HuH-7.5 (cell line): ENCODE results near the gene CD14.
"Not testable (repeated sequence)": the region's sequence is repeated elsewhere in the genome, so short reads cannot be mapped to it uniquely, and the experiment has no call there.

Experiments used
- DNase-seq: peaks from one replicate; pipeline ENCODE4 v3.0.0; 2011; ENCODE audit warnings: low spot score

The CD14 gene

DNA sequence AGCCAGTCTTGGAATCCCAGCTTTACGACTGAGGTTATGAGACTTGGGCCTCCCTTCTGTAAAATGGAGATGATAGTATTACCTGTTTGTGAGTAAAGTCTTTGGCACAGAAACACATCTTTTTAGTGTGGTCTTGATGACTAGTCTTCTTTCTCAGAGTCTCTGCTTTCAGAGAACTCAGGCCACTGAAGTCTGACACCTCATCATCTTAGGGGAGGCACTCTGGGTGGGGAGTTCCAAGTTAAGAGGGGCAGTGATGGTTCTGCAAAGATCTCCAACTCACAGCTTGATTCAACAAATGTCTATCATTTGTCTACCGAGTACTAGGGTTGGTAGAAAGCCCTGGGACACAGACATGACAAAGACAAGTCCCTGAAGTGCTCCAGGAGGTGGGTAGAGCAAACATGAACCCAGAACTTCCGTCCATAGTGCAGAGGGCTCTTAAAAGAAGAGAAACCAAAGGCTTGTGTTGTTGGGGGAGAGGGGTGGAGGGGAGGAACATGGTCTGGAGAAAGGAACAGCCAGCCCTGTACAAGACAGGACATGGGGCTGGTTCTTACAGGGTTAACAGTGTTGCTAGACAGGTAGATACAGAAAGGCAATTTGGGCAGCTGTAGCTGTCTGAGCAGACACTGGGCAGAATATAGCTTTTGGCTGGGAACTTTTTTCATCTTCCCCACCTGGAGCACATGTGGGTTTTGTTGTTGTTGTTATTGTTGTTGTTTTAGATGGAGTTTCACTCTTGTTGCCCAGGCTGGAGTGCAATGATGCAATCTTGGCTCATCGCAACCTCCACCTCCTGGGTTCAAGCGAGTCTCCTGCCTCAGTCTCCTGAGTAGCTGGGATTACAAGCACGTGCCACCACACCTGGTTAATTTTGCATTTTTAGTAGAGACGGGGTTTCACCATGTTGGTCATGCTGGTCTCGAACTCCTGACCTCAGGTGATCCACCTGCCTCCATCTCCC, 2.6 kb upstream of the CD14 start:
- no peak for DNase-seq

DNA sequence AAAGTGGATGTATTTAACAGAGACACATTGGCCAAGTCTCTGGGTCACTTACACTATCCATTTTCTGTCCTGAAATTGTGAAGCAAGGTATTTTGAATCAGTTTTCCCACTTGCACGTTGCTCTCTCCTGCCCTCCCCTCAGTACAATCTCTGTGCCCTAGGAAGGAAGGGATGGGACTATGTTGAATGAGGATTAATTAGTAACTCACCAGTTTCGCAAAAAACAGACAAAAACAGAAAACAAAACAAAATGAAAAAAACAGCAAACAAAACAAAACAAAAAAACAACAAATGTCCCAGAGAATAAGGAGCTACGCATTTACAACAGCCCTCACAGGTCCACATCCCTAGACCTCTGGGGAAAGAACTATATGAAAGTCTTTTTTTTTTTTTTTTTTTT, 1.1 kb upstream of the CD14 start:
- no peak for DNase-seq

DNA sequence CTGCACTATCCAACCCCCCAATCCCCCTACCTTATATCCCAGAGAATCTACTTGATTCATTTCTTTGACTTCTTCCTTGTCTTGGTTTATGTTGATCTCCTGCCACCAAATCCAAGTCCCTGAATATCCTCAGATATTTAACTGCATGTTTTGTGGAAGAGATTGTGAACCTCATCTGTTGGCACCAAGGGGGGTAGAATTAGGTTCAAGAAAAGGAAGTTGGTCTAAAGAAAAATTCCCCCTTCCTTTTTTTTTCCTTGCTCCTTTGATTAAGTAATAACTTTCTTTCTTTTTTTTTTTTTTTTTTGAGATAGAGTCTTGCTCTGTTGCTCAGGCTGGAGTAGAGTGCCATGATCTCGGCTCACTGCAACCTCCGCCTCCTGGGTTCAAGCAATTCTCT, 526 bp upstream of the CD14 start:
- no peak for DNase-seq

DNA sequence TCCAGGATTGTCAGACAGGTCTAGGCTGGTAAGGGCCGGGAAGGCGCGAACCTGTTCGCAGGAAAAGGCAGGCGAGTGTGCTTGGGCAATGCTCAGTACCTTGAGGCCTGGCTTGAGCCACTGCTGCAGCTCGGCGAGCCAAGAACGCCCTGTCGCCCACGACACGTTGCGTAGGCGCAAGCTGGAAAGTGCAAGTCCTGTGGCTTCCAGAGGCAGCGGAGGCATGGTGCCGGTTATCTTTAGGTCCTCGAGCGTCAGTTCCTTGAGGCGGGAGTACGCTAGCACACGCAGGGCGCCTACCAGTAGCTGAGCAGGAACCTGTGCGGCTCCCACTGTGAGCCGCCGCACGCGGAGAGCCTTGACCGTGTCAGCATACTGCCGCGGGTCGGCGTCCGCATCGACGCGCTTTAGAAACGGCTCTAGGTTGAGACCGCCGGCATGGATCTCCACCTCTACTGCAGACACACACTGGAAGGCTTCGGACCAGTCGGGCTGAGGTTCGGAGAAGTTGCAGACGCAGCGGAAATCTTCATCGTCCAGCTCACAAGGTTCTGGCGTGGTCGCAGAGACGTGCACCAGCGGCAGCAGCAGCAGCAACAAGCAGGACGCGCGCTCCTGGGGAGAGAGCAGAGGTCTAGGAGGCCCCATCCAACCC, 482 bp downstream of the CD14 start:
- no peak for DNase-seq

DNA sequence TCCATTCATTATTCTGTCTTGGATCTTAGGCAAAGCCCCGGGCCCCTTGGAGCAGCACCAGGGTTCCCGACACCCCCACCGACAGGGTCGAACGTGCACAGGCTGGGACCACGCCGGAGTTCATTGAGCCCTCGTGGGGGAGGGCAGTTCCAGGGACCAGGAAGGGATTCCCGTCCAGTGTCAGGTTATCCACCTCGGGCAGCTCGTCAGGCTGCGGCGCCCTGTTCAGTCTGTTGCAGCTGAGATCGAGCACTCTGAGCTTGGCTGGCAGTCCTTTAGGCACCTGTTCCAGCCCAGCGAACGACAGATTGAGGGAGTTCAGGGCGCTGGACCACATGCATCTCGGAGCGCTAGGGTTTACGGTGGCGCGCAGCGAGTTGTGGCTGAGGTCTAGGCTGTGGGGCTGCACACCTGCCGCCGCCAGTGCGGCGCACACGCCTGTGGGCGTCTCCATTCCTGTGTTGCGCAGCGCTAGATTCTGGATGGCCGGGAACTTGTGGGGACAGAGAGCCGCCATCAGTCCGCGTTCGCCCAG, 1.1 kb downstream of the CD14 start:
- DNase-seq = no peak

DNA sequence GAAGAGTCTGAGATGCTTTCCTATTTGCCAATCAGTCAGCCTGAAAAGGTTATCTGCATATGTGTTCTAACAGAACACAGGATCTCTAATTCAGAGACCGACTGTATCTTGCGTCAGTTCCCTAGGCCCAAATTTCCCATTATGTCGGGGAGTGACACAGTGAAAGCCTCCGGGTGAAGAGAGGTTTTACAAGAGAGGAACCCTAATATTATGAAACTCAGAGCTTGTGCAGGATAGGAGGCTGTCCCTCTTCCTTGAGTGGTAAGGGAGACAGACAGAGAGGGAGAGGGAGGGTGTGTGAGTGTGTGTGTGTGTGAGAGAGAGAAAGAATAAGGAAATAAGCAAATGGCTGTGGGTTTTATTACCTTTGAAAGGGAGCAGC, 1.9 kb downstream of the CD14 start:
- no peak for DNase-seq

DNA sequence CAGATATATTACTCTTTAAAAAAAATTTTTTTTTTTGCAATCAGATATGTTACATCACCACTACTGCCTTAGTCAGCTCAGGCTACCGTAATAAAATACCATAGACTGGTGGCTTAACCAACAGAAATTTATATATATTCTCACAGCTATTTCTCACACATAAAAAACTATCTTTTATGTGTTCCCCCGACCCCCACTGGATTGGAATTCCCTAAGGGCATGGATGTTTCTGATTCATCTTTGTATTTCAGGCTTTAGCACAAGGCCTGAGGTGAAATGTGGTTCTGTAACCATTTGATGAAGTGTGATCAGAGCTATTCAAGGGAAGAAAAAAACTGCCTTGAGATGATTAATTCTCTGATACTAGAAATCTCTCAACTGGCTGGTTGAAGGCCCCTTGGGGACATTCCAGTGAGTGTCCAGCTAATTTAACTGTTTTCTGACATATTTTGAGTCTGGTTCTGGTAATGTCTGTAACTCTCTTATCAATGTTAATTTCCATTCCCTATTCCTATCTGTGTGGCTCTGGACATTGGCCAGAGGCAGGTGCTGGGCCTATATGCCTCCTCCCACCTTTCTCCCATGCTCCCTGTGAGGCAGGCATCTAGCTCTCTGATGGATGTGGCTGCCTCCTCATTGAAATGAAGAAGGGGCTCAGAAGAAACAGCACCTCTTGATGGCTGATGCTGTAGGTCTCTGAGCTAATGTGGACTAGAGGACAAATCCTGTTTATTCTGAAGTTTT, 2.5 kb downstream of the CD14 start:
- no peak for DNase-seq

DNA sequence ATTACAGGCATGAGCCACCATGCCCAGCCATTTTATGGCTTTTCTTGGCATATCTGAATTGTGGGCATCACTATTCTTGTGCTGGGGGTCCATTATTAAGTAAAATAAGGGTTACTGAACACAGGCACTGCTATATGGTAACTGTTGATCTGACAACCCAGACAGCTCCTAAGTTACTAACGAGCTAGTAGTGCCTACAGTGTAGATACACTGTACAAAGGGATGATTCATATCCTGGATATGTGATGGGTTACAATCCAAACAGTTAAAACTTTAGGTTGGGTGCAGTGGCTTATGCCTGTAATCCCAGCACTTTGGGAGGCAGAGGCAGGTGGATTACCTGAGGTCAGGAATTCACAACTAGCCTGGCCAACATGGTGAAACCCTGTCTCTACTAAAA, 4.3 kb downstream of the CD14 start:
- no peak for DNase-seq

DNA sequence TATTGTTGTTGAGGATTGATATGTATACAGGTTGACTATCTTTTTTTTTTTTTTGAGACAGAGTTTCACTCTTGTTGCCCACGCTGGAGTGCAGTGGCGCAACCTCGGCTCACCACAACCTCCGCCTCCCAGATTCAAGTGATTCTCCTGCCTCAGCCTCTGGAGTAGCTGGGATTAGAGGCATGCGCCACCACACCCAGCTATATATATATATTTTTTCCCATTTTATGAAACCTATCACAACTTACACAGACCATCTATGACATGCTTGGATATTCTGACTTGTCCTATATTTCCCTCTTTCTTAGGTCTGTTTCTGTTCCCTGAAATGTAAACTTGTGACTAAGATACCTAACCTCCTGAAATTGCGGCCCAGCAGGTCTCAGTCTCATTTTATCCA, 5.0 kb downstream of the CD14 start:
- no peak for DNase-seq

DNA sequence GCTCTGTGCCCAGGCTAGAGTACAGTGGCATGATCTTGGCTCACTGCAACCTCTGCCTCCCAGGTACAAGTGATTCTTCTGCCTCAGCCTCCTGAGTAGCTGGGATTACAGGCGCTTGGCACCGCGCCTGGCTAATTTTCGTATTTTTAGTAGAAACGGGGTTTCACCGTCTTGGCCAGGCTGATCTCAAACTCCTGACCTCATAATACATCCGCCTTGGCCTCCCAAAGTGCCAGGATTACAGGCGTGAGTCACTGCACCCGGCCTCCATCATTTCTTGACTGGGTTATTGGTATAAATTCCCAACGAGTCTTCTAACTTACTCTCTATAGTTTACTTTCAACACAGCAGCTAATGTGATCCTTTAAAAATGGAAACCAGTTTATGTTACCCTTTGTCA, 8.1 kb downstream of the CD14 start:
- DNase-seq = not testable (repeated sequence)

DNA sequence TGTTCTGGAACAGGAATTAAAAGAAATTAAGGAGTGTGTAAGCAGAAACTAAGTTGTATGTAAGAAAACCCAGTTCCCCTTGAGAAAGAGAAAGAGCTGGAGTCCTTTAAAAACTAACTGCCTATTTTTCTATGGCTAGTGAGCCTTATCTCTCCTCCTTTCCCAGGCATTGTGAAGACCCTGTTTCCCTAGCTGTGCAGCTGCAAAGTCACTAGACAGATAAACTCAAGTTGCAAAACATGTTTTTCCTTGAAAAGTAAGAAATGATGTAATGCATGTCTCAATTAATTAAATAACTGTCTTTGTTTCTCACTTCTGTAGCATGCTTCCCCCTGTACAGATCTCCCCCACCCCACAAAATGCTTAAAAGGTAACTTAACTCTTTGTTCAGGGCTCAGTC, 9.9 kb downstream of the CD14 start:
- not testable (repeated sequence) for DNase-seq

DNA sequence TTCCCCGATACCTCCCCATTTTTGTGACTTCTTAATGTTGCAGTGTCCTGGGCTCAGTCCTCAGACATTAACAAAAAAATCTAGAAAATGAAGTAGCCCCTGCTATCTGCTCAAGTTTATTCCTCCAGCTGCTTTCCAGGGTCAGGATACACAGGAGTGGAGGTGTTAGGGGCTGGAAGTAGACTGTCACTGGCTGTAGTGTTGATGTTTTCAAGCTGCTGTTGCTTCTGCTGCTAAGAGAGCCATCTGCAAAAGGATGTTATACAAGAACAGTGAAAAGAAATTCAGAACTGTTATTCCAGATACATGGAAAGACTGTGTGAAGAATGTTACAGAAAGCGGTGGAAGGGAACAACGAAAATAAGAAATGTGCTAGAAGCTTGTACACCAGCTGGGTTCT, 10.7 kb downstream of the CD14 start:
- no peak for DNase-seq

DNA sequence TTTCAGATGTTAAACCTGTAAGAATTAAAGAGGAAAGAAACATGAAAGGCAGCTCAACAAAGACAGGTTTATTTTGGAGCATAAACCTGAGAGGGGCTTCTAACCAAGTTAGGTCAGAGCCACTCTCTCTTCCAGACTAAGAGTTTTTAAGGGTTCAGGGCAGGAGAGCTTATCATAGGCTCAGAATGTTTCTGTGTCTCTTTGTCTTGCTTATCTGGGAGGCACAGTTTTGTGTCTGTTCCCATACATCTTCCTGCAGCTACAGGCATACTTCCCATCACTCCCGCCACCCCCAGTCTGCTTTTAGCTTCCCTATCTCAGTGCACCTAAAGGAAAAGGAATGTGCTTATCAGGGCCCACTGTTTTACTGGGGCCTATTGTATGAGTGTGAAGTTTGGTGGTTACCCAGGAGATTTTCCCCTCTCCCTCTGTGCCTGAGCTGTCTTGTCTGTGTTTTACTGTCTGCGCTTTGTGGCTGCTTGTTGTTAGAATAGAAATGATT, 21.9 kb downstream of the CD14 start:
- no peak for DNase-seq

DNA sequence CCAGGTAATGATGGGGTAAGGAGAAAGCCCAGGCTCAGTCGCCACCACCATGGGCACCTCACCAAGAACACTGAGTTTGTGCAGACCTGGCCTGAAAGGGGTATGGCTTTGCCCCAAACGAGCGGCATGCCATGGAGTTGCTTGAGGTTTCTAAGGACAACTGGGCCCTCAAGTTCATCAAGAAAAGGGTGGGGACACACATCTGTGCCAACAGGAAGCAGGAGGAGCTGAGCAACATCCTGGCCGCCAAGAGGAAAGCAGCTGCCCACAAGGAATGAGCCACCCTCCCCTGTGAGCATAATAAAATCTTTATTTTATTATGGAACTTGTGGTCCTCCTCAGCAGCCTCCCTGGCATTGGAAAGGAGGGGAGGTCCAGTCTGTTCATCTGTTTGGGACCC, 23.8 kb downstream of the CD14 start:
- DNase-seq = no peak

DNA sequence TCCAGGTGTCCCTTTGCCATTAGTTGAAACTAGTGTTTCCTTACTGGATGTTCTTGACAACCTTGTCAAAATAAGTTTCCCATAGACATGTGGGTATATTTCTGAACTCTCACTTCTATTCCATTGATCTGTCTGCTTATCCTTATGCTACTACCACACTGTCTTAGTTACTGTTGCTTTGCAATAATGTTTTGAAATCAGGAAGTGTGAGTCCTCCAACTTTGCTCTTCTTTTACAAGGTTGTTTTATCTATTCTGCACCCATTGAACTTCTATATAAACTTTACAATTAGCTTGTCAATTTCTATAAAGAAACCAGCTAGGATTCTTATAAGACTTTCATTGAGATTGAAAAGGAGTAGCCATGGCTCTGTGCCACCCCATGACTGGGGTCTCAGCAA, 24.3 kb downstream of the CD14 start:
- DNase-seq = no peak

DNA sequence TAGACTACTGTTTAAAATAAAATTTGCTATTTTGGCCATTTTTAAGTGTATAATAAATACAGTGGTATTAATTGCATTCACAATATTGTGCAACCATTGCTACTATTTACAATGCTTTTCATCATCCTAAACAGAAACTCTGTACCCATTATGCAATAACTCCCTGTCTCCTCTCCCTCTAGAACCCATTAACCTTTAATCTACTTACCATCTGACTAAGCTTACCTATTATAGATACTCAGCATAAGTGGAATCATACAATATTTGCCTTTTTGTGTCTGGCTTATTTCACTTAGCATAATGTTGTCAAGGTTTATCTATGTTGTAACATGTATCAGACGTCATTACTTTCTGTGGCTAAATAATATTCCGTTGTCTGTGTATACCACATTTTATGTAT, 25.9 kb downstream of the CD14 start:
- peak; percentile 15 for DNase-seq

DNA sequence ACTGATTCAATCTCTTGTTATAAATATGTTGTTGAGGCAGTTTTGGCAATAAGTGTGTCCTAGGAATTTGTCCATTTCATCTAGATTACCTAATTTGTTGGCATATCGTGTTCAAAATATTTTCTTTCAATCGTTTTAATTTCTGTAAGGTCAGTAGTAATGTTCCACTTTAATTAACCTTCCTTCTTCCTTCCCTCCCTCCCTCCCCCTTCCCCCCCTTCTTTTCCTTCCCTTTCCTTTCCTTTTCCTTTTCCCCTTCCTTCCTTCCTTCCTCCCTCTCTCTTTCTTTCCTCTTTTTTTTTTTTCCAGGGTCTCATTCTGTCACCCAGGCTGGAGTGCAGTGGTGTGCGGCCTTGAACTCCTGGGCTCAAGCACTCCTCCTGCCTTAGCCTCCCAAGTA, 27.1 kb downstream of the CD14 start:
- no peak for DNase-seq

DNA sequence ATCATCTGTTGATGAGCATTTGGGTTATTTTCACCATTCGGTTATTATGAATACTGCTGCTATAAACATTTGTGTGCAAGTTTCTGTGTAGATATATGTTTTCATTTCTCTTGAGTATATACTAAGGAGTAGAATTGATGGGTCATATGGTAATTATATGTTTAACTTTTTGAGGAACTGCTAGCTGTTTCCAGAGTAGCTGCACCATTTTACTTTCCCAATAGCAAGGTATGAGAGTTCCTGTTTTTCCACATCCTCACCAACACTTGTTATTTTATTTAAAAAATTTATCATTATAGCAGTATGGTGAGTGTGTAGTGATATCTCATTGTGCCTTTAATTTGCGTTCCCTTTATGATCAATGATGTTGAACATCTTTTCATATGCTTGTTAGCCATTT, 29.2 kb downstream of the CD14 start:
- no peak for DNase-seq

DNA sequence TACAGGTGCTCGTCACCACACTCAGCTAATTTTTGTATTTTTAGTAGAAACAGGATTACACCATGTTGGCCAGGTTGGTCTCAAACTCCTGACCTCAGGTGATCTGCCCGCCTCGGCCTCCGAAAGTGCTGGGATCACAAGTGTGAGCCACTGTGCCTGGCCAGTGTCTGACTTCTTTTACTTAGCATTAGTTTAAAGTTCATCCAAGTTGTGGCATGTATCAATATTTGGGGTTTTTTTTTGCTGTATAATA, 29.6 kb downstream of the CD14 start:
- not testable (repeated sequence) for DNase-seq

DNA sequence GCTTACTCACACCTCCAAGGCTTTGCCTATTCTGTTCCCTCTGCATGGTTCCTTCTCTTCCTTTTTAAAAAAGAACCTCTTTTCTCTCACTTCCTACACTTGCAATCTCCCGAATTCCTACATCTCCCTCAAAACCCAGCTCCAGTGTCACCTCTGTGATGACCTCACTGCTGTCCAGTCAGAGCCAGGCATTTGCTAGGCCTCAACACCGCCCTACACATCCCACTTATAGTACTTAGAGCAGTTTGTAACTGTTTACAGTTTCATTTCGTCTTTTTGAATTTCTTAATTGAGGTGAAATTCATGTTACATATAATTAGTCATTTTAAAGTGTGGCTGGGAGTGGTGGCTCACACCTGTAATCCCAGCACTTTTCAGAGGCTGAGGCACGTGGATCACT, 30.8 kb downstream of the CD14 start:
- DNase-seq = no peak

DNA sequence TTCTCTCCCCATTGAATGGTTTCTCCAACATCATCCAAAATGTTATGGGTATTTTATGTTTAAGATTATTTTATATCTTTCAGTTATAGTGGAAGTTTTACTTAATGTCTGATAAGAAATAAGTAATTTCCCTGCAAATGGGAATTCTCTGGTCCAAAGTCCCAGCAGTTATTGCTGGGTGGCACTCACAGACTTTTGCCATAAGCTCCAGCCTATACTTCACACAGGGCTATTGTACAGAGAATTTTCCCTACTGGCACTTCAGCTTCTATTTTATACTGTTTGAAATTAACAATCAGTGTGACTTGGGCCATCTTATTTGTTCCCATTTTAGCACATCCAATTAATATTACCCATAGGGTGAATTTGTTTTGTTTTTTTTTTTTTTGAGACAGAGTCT, 32.9 kb downstream of the CD14 start:
- no peak for DNase-seq

DNA sequence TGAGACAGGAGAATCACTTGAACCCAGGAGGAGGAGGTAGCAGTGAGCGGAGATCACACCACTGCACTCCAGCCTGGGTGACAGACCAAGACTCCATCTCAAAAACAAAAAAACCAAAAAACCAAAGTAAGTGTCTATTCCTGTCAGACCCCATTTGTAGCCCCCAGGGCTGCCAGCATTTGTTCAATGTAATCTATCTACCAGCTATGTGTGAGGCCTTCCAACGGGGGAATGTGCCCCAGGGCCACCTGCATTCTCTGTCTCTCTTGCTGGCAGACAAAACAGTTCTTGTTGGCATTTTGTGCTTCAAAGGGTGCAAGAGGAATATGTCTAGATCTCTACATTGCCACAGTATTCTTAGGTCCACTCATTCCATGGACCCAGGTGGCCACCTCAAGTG, 34.1 kb downstream of the CD14 start:
- no peak for DNase-seq

DNA sequence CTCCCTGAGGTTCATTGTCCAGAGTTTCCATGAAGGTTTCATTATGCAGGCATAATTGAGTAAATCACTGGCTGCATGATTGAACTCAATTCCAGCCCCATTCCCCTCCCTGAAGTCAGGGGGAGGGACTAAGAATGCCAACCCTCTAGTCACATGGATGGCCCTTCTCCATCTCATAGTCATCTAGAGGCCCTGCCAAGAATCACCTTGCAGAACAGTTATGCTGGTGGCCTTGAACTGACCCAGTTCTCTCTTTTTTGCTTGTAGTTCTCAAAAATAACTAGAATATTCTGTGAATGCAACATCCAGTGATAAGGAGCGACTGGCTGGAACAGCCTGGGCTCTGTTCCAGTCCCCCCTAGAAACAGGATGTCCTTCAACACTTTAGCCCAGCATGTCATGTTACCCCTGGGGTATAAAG, 36.6 kb downstream of the CD14 start:
- DNase-seq = no peak
